Measurements from ENCODE around the gene ENO3. TPM values are rescaled to one million over a fixed set of nuclear protein-coding genes. Genes with fewer than 3 reads are reported as not detected.

The ENO3 gene
- total RNA-seq, 2 experiments from 2014 or later = 17.2 to 20.5 TPM

GRCh38 chr17:4948931-4949320 is 2.0 kb upstream of the ENO3 start:
- Histone ChIP-seq H3K9me3 (ENCODE audit: control insufficient read depth in 1 of 2, insufficient read depth in 1 of 2, low read length in 2 of 2) (peaks cover 0 to 3% of the 10 kb centered on the region in 2 experiments), H3K4me1 (ENCODE audit: insufficient read depth, low read length) (peaks cover 45% of the 10 kb centered on the region), H3K27me3 (ENCODE audit: control insufficient read depth in 1 of 2, insufficient read depth in 2 of 2, low read length in 2 of 2) (no peaks in the 10 kb centered on the region), H3K4me3 (ENCODE audit: low read length) (peak overlapping the region; percentile 99), H3K27ac (ENCODE audit: low read depth in 1 of 2, low read length in 2 of 2) (peak overlapping the region; percentile 84 to 98), H3K36me3 (ENCODE audit: insufficient read depth, low read length) (peaks cover 29% of the 10 kb centered on the region)
- Mint-ChIP-seq H3K36me3 (ENCODE audit: low read depth) (peaks cover 43% of the 10 kb centered on the region), H3K9me3 (no peaks in the 10 kb centered on the region), H3K27ac (peak overlapping the region; percentile 90), H3K4me3 (peak overlapping the region; percentile 99), H3K4me1 (ENCODE audit: low read depth) (peaks cover 51% of the 10 kb centered on the region), H3K27me3 (no peaks in the 10 kb centered on the region)
- no peak for TF ChIP-seq CTCF (IDR thresholded peaks at IDR 0.05)
- intact Hi-C loops (cut with DNase I, micrococcal nuclease) = loop anchor here (1.0 to 5.0 kb wide), 5 partner anchors 9 to 237 kb away; partner anchors contain the start of genes ARRB2 (in 2 of the 2), INCA1 (in 1 of the 2), KIF1C (in 1 of the 2) and RNF167 (in 1 of the 2)
- ATAC-seq (ENCODE audit: poor library complexity) (peak; percentile 32), DNase-seq (peak in 13 of 14 experiments; percentile 36 to 89 (median 66))
- CTCF ChIA-PET = interaction anchor here (1.2 to 1.5 kb wide), 2 partner anchors 19 to 50 kb away, joined by 3 to 4 read pairs; partner anchors contain the start of genes C17orf107 and SPAG7
- POLR2A ChIA-PET = interaction anchor here (1.0 to 13.9 kb wide), 19 partner anchors 8 to 806 kb away, joined by 3 to 350 read pairs (median 5); partner anchors contain the start of genes ARRB2, C17orf107, CHRNE and CYB5D2

- CTCF ChIA-PET = interaction anchor here (1.2 kb wide), 1 partner anchor 18 kb away, joined by 4 read pairs; the partner anchor contains the start of gene SPAG7
- POLR2A ChIA-PET = interaction anchor here (1.0 to 13.9 kb wide), 13 partner anchors 8 to 239 kb away, joined by 3 to 350 read pairs (median 6); partner anchors contain the start of genes ARRB2, CHRNE, INCA1 and KIF1C
- Mint-ChIP-seq H3K27ac (peak overlapping the region; percentile 90), H3K4me1 (ENCODE audit: low read depth) (peaks cover 45% of the 10 kb centered on the region), H3K9me3 (no peaks in the 10 kb centered on the region), H3K36me3 (ENCODE audit: low read depth) (peaks cover 37% of the 10 kb centered on the region), H3K27me3 (no peaks in the 10 kb centered on the region), H3K4me3 (peak overlapping the region; percentile 93)
- peak; percentile 10 for TF ChIP-seq CTCF (IDR thresholded peaks at IDR 0.05)
- Histone ChIP-seq H3K9me3 (ENCODE audit: control insufficient read depth in 1 of 2, insufficient read depth in 1 of 2, low read length in 2 of 2) (peaks cover 0 to 3% of the 10 kb centered on the region in 2 experiments), H3K36me3 (ENCODE audit: insufficient read depth, low read length) (peaks cover 27% of the 10 kb centered on the region), H3K27ac (ENCODE audit: low read depth in 1 of 2, low read length in 2 of 2) (peak overlapping the region; percentile 84 to 98), H3K4me1 (ENCODE audit: insufficient read depth, low read length) (peaks cover 39% of the 10 kb centered on the region), H3K4me3 (ENCODE audit: low read length) (peak overlapping the region; percentile 99), H3K27me3 (ENCODE audit: control insufficient read depth in 1 of 2, insufficient read depth in 2 of 2, low read length in 2 of 2) (no peaks in the 10 kb centered on the region)
- peak; percentile 40 for ATAC-seq (ENCODE audit: poor library complexity)
- peak; percentile 56 to 94 (median 68) for DNase-seq
- intact Hi-C loops (cut with DNase I, micrococcal nuclease) = loop anchor here (1.0 to 5.0 kb wide), 5 partner anchors 17 to 237 kb away; partner anchors contain the start of genes ARRB2 (in 2 of the 2), INCA1 (in 1 of the 2), KIF1C (in 1 of the 2) and SPAG7 (in 1 of the 2)
Measured at GRCh38 chr17:4949321-4950074, 1.4 kb upstream of the ENO3 start.

- no peaks in the 10 kb centered on the region for H3K9me3 Mint-ChIP-seq
- peaks cover 0 to 3% of the 10 kb centered on the region in 2 experiments for H3K9me3 ChIP-seq (ENCODE audit: control insufficient read depth in 1 of 2, insufficient read depth in 1 of 2, low read length in 2 of 2)
- peak overlapping the region; percentile 73 to 98 for H3K27ac ChIP-seq (ENCODE audit: low read depth in 1 of 2, low read length in 2 of 2)
- DNase-seq = peak in 6 of 14 experiments; percentile 19 to 80 (median 42)
- peaks cover 32% of the 10 kb centered on the region for H3K4me1 ChIP-seq (ENCODE audit: insufficient read depth, low read length)
- H3K4me3 ChIP-seq (ENCODE audit: low read length) = peak overlapping the region; percentile 99
- H3K36me3 ChIP-seq (ENCODE audit: insufficient read depth, low read length) = peaks cover 20% of the 10 kb centered on the region
- POLR2A ChIA-PET = interaction anchor here (0.9 to 13.9 kb wide), 5 partner anchors 12 to 240 kb away, joined by 3 to 350 read pairs (median 7); partner anchors contain the start of genes ARRB2, C17orf107, RNF167 and SLC25A11
- peak overlapping the region; percentile 86 for H3K4me3 Mint-ChIP-seq
- intact Hi-C loops (cut with DNase I, micrococcal nuclease) = loop anchor here in 1 of 2 experiments (1.0 kb wide), 1 partner anchor 16 kb away; no protein-coding TSS in a partner anchor
- no peaks in the 10 kb centered on the region for H3K27me3 ChIP-seq (ENCODE audit: control insufficient read depth in 1 of 2, insufficient read depth in 2 of 2, low read length in 2 of 2)
- no peak for TF ChIP-seq CTCF (IDR thresholded peaks at IDR 0.05)
- H3K27me3 Mint-ChIP-seq = no peaks in the 10 kb centered on the region
- CTCF ChIA-PET = no interaction called here
- ATAC-seq (ENCODE audit: poor library complexity) = peak; percentile 3
- H3K4me1 Mint-ChIP-seq (ENCODE audit: low read depth) = peaks cover 38% of the 10 kb centered on the region
- peaks cover 30% of the 10 kb centered on the region for H3K36me3 Mint-ChIP-seq (ENCODE audit: low read depth)
- H3K27ac Mint-ChIP-seq = peak overlapping the region; percentile 83
Measured at GRCh38 chr17:4950075-4950745, 709 bp upstream of the ENO3 start.
